GM18861 (cell line): ENCODE measurements around the gene RPS6KA5.
A peak's percentile ranks its signal among the peaks of the same experiment; 100 is the strongest.
"Not testable (repeated sequence)": the region's sequence is repeated elsewhere in the genome, so short reads cannot be mapped to it uniquely, and the experiment has no call there.

ENCODE experiments used
- ATAC-seq: cut with Tn5 transposase; IDR thresholded peaks from one replicate; pipeline ENCODE4 v1.9.1; 2021; ENCODE audit not compliant: unreplicated experiment

Gene RPS6KA5

DNA sequence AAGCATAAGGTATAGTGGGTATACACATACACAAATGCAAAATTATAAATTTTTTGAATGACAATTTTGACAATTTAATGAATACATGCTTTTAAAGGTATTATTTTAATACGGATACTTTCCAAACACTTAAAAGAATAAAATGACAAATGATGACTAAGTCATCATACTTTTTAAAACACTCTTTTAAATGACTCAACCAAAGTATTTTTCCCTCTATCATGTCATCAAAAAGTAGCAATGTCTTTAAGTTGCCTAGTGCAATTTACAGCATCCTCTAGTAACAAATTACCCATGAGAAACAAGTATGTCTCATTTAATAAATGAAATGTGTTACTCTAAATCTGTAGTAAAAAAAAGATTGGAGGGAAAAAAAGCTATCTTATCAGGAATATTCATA, 73.3 kb downstream of the RPS6KA5 start:
- no peak for ATAC-seq

GRCh38 chr14:90986510-90986909, 73.9 kb downstream of the RPS6KA5 start:
- no peak for ATAC-seq

- peak; percentile 75 for ATAC-seq
These were observed 74.7 kb downstream of the RPS6KA5 start for GRCh38 chr14:90985601-90986242.

DNA sequence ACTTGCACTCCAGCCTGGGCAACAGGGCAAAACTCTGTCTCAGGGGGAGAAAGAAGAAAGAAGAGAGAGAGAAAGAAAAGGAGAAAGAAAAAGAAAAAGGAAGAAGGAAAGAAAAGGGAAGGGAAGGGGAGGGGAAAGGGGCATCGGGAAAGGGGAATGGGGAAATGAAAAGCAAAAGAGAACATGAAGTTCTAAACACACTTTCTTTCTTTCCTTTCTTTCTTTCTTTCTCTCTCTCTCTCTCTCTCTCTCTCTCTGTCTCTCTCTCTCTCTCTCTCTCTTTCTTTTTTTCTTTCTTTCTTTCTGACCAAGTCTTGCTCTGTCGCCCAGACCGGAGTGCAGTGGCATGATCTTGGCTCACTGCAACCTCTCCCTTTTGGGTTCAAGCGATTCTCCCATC, 76.9 kb downstream of the RPS6KA5 start:
- ATAC-seq, result no peak

GRCh38 chr14:90981636-90982035, 78.8 kb downstream of the RPS6KA5 start:
- no peak for ATAC-seq

GRCh38 chr14:90980636-90981035, 79.8 kb downstream of the RPS6KA5 start:
- not testable (repeated sequence) for ATAC-seq

DNA sequence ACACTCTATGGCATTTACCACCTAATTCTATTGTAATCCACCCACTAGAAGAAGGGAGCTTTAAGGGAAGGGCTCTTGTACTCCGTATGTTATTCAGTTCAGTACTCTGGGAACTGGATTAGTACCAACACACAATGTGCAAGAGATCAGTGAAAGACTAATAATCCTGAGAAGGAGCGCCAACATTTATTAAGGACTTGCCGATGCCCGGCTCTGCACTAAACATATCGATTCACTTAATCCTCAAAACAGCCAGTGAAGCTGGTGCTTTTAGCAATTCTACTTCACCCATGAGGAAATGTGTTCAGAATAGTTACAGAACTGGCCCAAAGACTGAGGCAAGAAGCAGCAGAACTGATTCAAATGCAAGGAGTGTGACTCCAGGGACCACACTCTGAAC, 80.9 kb downstream of the RPS6KA5 start:
- ATAC-seq, result no peak

DNA sequence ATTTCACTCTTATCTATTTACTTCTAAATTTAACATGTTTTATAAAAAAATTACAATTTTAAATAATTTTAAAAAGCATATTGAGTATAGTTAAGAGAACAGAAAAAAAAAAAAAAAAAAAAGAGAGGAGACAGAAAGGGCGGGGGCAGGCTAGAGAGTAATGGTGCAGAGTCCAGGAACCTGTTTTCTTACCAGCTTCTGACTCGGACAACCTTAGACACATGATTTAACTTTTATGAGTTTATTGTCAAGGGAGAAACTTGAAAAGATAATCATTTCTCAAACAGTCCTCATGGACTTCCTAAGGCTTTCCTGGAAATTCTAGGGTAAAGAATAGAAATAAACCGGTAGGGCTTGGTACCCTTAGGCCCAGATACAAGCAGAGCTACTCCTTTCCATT, 84.3 kb downstream of the RPS6KA5 start:
- ATAC-seq, result no peak

DNA sequence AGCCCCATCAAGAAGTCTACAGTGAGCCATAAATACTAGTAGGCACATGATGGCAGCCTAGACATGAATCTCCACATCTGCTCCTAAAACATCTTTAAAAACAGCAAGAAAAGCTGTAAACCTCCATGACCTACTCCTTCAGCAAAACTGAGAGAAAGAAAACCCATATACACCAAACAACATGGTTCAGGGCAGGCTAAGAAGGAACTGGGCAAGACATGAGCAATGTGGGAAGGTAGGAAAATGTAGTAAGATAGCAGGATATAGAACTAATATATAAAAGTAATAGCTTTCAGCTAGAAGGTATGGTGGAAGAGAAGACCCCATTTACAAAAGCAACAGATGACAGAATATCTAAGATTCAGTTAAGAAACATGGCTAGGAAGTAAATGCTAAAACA, 88.8 kb downstream of the RPS6KA5 start:
- no peak for ATAC-seq

- ATAC-seq, result no peak
These were observed 90.3 kb downstream of the RPS6KA5 start for GRCh38 chr14:90970167-90970600.

DNA sequence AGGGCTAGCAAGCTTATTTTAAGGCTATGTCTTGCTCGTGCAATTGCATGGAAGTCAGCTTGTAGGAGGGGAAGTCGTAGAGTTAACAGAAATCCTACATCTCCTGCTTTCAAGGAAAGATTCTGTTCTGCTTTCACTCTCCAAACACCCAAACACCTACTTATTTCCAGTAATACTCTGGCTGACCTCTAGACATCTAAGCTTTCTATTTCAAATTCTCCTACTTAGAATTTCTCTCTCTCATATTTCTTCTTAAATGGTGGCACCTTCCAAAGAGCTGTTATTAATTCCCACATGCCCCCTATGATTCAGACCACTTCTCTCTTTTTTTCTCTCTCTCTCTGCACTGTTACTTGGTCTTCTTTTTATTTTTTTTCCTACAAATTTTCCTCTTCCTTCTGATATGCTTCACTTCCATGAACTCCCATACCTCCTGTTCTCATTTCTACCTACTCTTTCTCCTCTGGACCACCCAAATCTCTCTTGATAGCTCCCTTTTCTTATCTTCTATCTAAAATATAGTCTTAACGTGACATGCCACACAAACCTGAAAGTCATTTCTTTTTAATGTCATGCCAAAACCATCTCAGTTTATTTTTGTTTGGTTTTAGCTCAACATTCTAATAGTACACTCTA, 90.8 kb downstream of the RPS6KA5 start:
- no peak for ATAC-seq

DNA sequence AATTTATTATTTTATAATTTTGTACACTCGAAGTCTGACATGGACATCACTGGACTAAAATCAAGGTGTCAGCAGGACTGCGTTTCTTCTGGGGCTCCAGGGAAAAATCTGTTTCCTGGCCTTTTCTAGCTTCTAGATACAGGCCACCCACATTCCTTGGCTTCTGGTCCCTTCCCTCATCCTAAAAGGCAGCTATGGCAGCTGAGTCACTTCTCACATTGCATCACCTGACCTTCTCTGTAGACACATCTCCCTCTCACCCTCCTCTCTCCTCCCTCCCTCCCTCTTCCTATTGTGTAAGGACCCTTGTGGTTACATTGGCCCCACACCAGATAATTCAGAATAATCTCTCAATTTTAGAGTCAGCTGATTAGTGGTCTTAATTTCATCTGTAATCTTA, 92.4 kb downstream of the RPS6KA5 start:
- ATAC-seq, result no peak

DNA sequence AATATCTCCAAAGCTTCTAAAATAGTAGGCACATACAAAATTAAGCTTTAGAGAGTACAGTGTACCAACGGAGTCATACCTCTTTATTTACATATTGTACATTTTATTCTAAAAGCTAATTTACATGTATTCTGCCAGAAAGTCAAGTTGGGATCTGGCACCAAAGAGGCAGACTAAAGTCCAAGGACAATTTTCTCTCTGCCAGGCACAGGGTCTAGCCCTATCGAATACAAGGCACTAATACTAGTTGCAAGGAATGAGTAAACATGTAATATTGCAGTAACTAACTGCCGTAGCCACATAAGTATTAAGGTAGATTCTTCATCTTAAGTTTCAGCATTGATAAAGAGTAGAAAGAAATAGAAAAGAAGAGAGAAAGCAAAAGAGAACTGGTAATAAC, 93.9 kb downstream of the RPS6KA5 start:
- no peak for ATAC-seq

GRCh38 chr14:90965765-90966164, 94.7 kb downstream of the RPS6KA5 start:
- ATAC-seq, result no peak

DNA sequence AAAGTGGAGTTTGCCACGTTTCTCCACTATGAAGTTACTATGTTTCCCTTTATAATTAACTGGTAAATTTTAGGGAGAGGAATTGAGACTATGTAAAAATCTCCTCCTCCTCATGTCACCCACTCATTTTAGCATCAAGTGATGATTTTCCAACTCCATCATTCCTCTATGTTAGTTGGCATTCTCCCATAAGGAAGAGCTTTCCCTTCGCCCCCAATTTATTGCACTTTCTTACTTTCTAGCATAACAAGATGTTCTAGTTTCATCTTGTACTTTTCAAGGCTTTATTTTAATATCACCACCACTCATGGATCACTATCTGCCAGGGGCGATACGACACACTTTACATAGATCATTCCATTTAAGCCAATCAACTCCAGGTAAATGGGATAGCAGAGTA, 97.1 kb downstream of the RPS6KA5 start:
- no peak for ATAC-seq

- no peak for ATAC-seq
These were observed 97.8 kb downstream of the RPS6KA5 start for GRCh38 chr14:90962505-90963109.

DNA sequence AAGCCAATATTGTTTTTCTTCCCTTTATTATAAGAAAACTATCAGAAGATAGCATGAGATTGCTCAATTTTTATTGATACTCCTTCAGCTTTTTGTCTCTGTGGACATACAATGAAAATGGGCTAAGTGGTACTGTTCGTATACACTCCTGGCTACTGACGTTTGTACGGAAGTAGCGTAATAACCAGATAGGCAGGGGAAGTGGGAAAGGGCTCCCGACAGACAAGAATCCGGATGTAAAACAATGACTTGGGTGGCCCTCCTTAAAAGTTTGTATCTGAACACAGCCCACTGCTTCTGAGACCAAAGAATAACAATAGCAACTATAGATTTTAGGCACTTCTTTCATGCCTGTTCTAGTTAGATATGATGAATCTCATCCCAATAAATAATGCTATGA, 99.6 kb downstream of the RPS6KA5 start:
- ATAC-seq, result no peak

DNA sequence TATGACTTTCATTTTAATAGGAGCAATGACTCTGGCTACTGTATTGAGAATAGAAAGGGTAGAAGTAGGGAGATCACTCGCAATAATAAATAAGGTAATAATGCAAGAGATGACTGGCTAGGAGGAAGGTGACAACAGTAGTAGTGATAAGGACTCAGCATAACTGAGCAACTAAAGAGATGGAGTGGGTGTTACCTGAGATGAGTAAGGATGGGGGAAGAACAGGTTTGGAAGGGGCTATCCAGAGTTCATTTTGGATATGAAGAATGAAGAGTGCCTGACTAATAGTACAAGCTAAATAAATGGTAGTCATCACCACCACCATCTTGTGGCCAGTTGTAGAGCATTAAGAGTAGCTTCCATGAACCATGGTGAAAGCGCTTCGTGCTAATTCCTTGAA, 101.1 kb downstream of the RPS6KA5 start:
- no peak for ATAC-seq

DNA sequence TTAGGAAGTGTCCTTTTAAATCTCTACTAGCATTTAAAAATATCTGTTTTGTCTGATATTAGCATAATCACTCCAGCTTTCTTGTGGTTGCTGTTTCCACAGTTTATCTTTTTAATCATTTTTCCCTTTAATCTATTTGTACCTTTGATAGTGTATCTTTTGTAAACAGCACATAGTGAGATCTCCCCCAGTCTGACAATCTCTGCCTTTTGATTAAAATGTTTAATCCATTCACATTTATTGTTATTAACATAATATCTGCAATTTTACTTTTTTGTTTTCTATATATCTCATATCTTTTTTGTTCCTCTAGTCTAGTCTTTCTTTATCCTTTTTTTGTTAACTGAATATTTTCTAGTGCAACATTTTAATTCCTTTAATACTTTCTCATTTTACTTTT, 104.2 kb downstream of the RPS6KA5 start:
- no peak for ATAC-seq

- not testable (repeated sequence) for ATAC-seq
These were observed 106.8 kb downstream of the RPS6KA5 start for GRCh38 chr14:90953643-90954042.

DNA sequence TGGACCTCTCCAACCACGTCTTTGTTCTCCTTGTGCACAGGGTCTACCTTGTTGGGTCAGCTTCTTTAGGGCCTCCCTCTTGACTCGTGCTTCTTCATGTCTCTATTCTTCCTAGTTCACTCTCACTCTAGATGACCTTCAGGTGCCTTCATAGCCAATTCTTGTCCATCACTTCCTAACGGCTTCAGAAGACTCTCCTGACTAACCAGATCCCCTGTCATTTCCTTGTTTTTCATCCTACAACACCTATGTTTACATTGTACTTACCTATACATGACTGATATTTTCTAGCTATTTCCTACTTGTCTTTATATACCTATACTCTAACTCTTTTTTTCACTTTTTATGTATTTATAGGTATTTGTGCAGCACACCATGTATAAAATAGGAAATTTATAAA, 117.1 kb downstream of the RPS6KA5 start:
- no peak for ATAC-seq

GRCh38 chr14:90942511-90942910, 117.9 kb downstream of the RPS6KA5 start:
- no peak for ATAC-seq

GRCh38 chr14:90941706-90942105, 118.7 kb downstream of the RPS6KA5 start:
- ATAC-seq, result no peak
